Measurements from ENCODE around the gene CATSPERZ. TPM values are rescaled to one million over a fixed set of nuclear protein-coding genes. Genes with fewer than 3 reads are reported as not detected.
A peak's percentile ranks its signal among the peaks of the same experiment; 100 is the strongest.

Gene CATSPERZ
- total RNA-seq, 5 donors from 2014 or later (not counting 1 experiment from before 2014, with no cell fraction given), result 0.40 TPM; not detected in 4

DNA sequence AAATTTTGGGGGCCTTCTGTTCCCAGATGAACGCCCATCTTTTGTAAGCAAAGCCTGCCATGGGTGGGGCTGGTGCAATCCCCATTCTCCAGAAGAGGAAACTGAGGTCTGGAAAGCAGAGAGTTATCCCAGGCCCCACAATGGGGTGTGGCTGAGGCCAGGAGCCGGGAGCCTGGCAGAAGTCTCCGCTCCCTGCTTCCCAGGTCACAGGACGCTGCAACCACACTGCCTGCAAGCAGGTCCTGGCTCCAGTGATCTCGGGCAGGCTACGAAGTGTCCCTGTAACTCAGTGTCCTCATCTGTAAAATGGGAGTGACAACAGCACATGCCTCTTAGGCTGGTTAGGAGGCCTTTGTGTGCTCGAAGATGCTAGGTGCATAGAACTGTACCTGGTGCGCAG lies 47.1 kb upstream of the CATSPERZ start:
- POLR2A ChIA-PET, result no interaction called here
- Mint-ChIP-seq H3K4me1 (peaks cover 8 to 19% (median 16%) of the 10 kb centered on the region in 3 donors), H3K4me3 (peak overlapping the region in 2 of 3 donors; percentile 28 to 89), H3K36me3 (peaks cover 3% of the 10 kb centered on the region), H3K27ac (no peak overlapping the region), H3K27me3 (no peaks in the 10 kb centered on the region), H3K9me3 (no peaks in the 10 kb centered on the region)
- Histone ChIP-seq H3K9me3 (no peaks in the 10 kb centered on the region), H3K27ac (ENCODE audit: low read length) (no peak overlapping the region), H3K36me3 (ENCODE audit: control insufficient read depth in 2 of 2, extremely low read depth in 1 of 2, insufficient read depth in 1 of 2, low read length in 1 of 2) (peaks cover 2 to 6% of the 10 kb centered on the region in 2 donors), H3K4me1 (ENCODE audit: control insufficient read depth in 1 of 2, extremely low read depth in 1 of 2, insufficient read depth in 2 of 2, low read length in 2 of 2) (peaks cover 5 to 30% of the 10 kb centered on the region in 2 experiments), H3K4me3 (ENCODE audit: control insufficient read depth in 1 of 2, extremely low read depth in 1 of 2, low read length in 1 of 2) (no peak overlapping the region), H3K27me3 (replicated peaks in 1 of 2; ENCODE audit: control insufficient read depth in 2 of 2, extremely low read depth in 1 of 2, insufficient read depth in 2 of 2, low read length in 1 of 2) (peaks cover 0 to 17% of the 10 kb centered on the region in 2 experiments)
- WGBS (ENCODE audit: insufficient coverage), result 85% methylated on average over 6 of the region's 8 CpGs
- CTCF ChIA-PET, result no interaction called here
- DNase-seq (no peak), ATAC-seq (replicated peaks in 1 of 4) (no peak)

DNA sequence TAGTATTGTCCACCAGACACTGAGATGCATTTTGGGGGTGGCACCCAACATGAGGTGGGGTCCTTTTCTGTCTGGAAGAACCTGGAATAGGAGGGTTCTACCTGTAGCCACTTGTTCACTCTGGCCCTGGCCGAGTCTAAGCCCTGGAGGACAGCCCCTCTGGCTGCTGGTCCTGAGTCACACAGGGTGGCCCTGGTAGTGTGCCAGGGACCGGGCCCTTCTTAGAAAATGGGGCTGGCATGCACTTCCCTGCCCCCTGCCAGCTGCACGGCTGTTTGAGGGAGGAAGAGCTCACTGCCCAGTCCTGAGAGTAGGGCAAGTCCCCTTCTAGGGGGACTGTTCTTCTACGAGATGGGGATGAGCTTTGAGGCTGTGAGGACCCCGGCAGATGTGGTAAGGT lies 46.7 kb upstream of the CATSPERZ start:
- ATAC-seq (replicated peaks in 1 of 4), result no peak
- ChIA-PET CTCF (no interaction called here), POLR2A (no interaction called here)
- WGBS (ENCODE audit: insufficient coverage), result 79% methylated on average over 4 of the region's 5 CpGs
- Histone ChIP-seq H3K4me1 (ENCODE audit: control insufficient read depth in 1 of 2, extremely low read depth in 1 of 2, insufficient read depth in 2 of 2, low read length in 2 of 2) (peaks cover 5 to 30% of the 10 kb centered on the region in 2 experiments), H3K36me3 (ENCODE audit: control insufficient read depth in 2 of 2, extremely low read depth in 1 of 2, insufficient read depth in 1 of 2, low read length in 1 of 2) (peaks cover 2 to 6% of the 10 kb centered on the region in 2 donors), H3K4me3 (ENCODE audit: control insufficient read depth in 1 of 2, extremely low read depth in 1 of 2, low read length in 1 of 2) (no peak overlapping the region), H3K27me3 (replicated peaks in 1 of 2; ENCODE audit: control insufficient read depth in 2 of 2, extremely low read depth in 1 of 2, insufficient read depth in 2 of 2, low read length in 1 of 2) (peaks cover 0 to 17% of the 10 kb centered on the region in 2 experiments), H3K27ac (ENCODE audit: low read length) (no peak overlapping the region), H3K9me3 (no peaks in the 10 kb centered on the region)
- H3K4me3 Mint-ChIP-seq, result peak overlapping the region in 1 of 3 donors; percentile 89
- H3K36me3 Mint-ChIP-seq, result peaks cover 3% of the 10 kb centered on the region
- H3K27ac Mint-ChIP-seq, result no peak overlapping the region
- H3K4me1 Mint-ChIP-seq, result peaks cover 7 to 16% (median 16%) of the 10 kb centered on the region in 3 donors
- DNase-seq, result no peak
- no peaks in the 10 kb centered on the region for H3K27me3 Mint-ChIP-seq
- no peaks in the 10 kb centered on the region for H3K9me3 Mint-ChIP-seq

DNA sequence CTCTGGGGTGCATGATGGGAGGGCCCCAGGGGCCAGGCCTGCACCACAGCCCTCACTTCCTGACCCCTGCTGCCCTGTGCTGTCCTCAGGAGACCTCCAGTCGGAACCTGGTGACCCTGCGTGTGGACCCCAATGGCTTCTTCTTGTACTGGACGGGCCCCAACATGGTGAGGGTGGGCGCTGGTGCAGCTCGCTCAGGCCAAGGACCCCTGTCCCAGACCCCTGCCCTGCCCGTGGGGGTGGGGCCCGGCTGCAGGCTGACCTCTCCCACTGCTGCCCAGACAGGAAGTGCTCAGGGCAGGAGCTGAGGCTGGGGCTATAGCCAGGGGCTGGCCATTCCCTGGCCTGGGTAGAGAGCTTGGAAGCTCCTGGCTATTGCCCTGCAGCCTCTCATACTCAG lies 45.8 kb upstream of the CATSPERZ start:
- H3K9me3 Mint-ChIP-seq, result no peaks in the 10 kb centered on the region
- Histone ChIP-seq H3K9me3 (no peaks in the 10 kb centered on the region), H3K4me3 (ENCODE audit: control insufficient read depth in 1 of 2, extremely low read depth in 1 of 2, low read length in 1 of 2) (no peak overlapping the region), H3K36me3 (ENCODE audit: control insufficient read depth in 2 of 2, extremely low read depth in 1 of 2, insufficient read depth in 1 of 2, low read length in 1 of 2) (peaks cover 6 to 7% of the 10 kb centered on the region in 2 donors), H3K27ac (ENCODE audit: low read length) (no peak overlapping the region), H3K27me3 (replicated peaks in 1 of 2; ENCODE audit: control insufficient read depth in 2 of 2, extremely low read depth in 1 of 2, insufficient read depth in 2 of 2, low read length in 1 of 2) (peaks cover 0 to 17% of the 10 kb centered on the region in 2 experiments), H3K4me1 (ENCODE audit: control insufficient read depth in 1 of 2, extremely low read depth in 1 of 2, insufficient read depth in 2 of 2, low read length in 2 of 2) (peaks cover 5 to 33% of the 10 kb centered on the region in 2 experiments)
- H3K27ac Mint-ChIP-seq, result no peak overlapping the region
- DNase-seq (no peak), ATAC-seq (replicated peaks in 1 of 4) (no peak)
- WGBS (ENCODE audit: insufficient coverage), result 100% methylated on average over 5 of the region's 7 CpGs
- H3K4me3 Mint-ChIP-seq, result no peak overlapping the region
- ChIA-PET CTCF (no interaction called here), POLR2A (no interaction called here)
- no peaks in the 10 kb centered on the region for H3K27me3 Mint-ChIP-seq
- H3K36me3 Mint-ChIP-seq, result peaks cover 5% of the 10 kb centered on the region
- peaks cover 7 to 17% (median 16%) of the 10 kb centered on the region in 3 donors for H3K4me1 Mint-ChIP-seq

DNA sequence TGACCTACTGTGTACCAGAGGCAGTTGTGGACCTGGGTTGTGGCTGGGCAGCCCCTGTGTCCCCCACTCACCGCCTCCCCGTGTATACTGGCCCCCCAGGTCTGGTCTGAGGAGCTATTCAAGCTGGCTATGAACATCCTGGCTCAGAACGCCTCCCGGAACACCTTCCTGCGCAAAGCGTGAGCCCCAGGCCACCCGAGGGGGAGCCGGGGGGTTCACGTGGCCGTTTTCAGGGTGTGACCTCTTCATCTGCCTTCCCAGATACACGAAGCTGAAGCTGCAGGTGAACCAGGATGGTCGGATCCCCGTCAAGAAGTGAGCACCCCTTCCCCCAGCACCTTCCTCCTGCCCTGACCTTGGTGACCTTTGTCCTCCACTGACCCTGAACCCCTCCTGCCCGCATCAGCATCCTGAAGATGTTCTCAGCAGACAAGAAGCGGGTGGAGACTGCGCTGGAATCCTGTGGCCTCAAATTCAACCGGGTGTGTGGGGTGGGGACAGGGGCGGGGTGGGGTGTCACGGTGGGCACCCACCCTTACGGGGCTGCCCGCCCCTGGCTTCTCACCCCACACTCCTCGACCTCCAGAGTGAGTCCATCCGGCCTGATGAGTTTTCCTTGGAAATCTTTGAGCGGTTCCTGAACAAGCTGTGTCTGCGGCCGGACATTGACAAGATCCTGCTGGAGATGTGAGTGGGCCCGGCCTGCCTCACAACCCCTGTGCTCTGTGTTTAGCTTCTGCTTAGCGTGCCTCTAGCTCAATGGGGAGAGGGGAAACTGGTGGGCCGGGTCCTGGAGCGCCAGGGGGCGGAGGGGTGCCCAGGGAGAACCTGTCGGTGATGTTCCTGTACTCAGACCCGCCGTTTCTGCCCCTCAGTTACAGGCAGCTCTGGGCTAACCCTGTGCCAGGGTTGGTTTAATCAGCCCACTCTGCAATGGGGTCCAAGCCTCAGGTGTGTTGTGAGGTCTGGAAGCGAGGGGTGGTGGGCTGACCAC lies 44.7 kb upstream of the CATSPERZ start:
- no peak overlapping the region for H3K4me3 Mint-ChIP-seq
- no peak for ATAC-seq (replicated peaks in 1 of 4)
- H3K27me3 Mint-ChIP-seq, result no peaks in the 10 kb centered on the region
- Histone ChIP-seq H3K9me3 (no peaks in the 10 kb centered on the region), H3K4me1 (ENCODE audit: control insufficient read depth in 1 of 2, extremely low read depth in 1 of 2, insufficient read depth in 2 of 2, low read length in 2 of 2) (peaks cover 5 to 31% of the 10 kb centered on the region in 2 experiments), H3K27ac (ENCODE audit: low read length) (no peak overlapping the region), H3K36me3 (ENCODE audit: control insufficient read depth in 2 of 2, extremely low read depth in 1 of 2, insufficient read depth in 1 of 2, low read length in 1 of 2) (peaks cover 6 to 7% of the 10 kb centered on the region in 2 donors), H3K27me3 (replicated peaks in 1 of 2; ENCODE audit: control insufficient read depth in 2 of 2, extremely low read depth in 1 of 2, insufficient read depth in 2 of 2, low read length in 1 of 2) (peaks cover 0 to 16% of the 10 kb centered on the region in 2 experiments), H3K4me3 (ENCODE audit: control insufficient read depth in 1 of 2, extremely low read depth in 1 of 2, low read length in 1 of 2) (no peak overlapping the region)
- no peaks in the 10 kb centered on the region for H3K9me3 Mint-ChIP-seq
- CTCF ChIA-PET, result interaction anchor here in 1 of 2 donors (0.5 kb wide), 1 partner anchor 276 kb away, joined by 4 read pairs; no protein-coding TSS in a partner anchor
- no peak for DNase-seq
- peaks cover 12% of the 10 kb centered on the region for H3K36me3 Mint-ChIP-seq
- WGBS (ENCODE audit: insufficient coverage), result 96% methylated on average over 16 of the region's 35 CpGs
- H3K27ac Mint-ChIP-seq, result no peak overlapping the region
- H3K4me1 Mint-ChIP-seq, result peaks cover 7 to 19% (median 12%) of the 10 kb centered on the region in 3 donors
- POLR2A ChIA-PET, result no interaction called here

DNA sequence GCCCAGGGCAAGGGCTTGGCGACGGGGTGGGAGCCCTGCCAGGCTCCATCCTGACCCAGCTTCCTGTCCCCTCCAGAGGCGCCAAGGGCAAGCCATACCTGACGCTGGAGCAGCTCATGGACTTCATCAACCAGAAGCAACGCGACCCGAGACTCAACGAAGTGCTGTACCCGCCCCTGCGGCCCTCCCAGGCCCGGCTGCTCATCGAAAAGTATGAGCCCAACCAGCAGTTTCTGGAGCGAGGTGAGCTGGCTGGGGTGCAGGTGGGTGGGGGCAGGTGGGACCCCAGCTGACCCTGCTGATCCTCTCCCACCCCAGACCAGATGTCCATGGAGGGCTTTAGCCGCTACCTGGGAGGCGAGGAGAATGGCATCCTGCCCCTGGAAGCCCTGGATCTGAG lies 43.9 kb upstream of the CATSPERZ start:
- no peak overlapping the region for H3K4me3 ChIP-seq (ENCODE audit: control insufficient read depth in 1 of 2, extremely low read depth in 1 of 2, low read length in 1 of 2)
- H3K27me3 ChIP-seq (replicated peaks in 1 of 2; ENCODE audit: control insufficient read depth in 2 of 2, extremely low read depth in 1 of 2, insufficient read depth in 2 of 2, low read length in 1 of 2), result peaks cover 0 to 9% of the 10 kb centered on the region in 2 experiments
- peaks cover 12% of the 10 kb centered on the region for H3K36me3 Mint-ChIP-seq
- DNase-seq (no peak), ATAC-seq (replicated peaks in 1 of 4) (no peak)
- H3K27ac Mint-ChIP-seq, result no peak overlapping the region
- CTCF ChIA-PET, result interaction anchor here in 1 of 2 donors (0.5 kb wide), 1 partner anchor 277 kb away, joined by 4 read pairs; no protein-coding TSS in a partner anchor
- 98% methylated on average over 10 of the region's 15 CpGs for WGBS (ENCODE audit: insufficient coverage)
- no peaks in the 10 kb centered on the region for H3K9me3 Mint-ChIP-seq
- POLR2A ChIA-PET, result no interaction called here
- peaks cover 7 to 14% (median 9%) of the 10 kb centered on the region in 3 donors for H3K4me1 Mint-ChIP-seq
- H3K36me3 ChIP-seq (ENCODE audit: control insufficient read depth in 2 of 2, extremely low read depth in 1 of 2, insufficient read depth in 1 of 2, low read length in 1 of 2), result peaks cover 6 to 7% of the 10 kb centered on the region in 2 donors
- peaks cover 2 to 23% of the 10 kb centered on the region in 2 experiments for H3K4me1 ChIP-seq (ENCODE audit: control insufficient read depth in 1 of 2, extremely low read depth in 1 of 2, insufficient read depth in 2 of 2, low read length in 2 of 2)
- no peak overlapping the region for H3K27ac ChIP-seq (ENCODE audit: low read length)
- no peak overlapping the region for H3K4me3 Mint-ChIP-seq
- no peaks in the 10 kb centered on the region for H3K9me3 ChIP-seq
- no peaks in the 10 kb centered on the region for H3K27me3 Mint-ChIP-seq

DNA sequence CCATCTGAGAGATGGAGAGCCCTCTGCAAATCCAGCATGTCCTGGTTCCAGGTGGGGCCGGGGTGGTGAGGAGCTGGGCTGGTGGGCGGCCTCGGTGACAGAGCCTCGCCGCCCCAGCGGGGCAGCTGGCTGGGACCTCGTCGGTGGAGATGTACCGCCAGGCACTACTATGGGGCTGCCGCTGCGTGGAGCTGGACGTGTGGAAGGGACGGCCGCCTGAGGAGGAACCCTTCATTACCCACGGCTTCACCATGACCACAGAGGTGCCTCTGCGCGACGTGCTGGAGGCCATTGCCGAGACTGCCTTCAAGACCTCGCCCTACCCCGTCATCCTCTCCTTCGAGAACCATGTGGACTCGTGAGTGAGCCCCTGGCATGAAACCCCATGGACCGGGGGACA lies 41.8 kb upstream of the CATSPERZ start:
- CTCF ChIA-PET, result interaction anchor here in 1 of 2 donors (0.7 kb wide), 1 partner anchor 10 kb away, joined by 3 read pairs; no protein-coding TSS in a partner anchor
- 94% methylated on average over 24 of the region's 24 CpGs for WGBS (ENCODE audit: insufficient coverage)
- ATAC-seq (replicated peaks in 1 of 4) (no peak), DNase-seq (no peak)
- no peak overlapping the region for H3K4me3 ChIP-seq (ENCODE audit: control insufficient read depth in 1 of 2, extremely low read depth in 1 of 2, low read length in 1 of 2)
- H3K27me3 ChIP-seq (replicated peaks in 1 of 2; ENCODE audit: control insufficient read depth in 2 of 2, extremely low read depth in 1 of 2, insufficient read depth in 2 of 2, low read length in 1 of 2), result no peaks in the 10 kb centered on the region
- Mint-ChIP-seq H3K9me3 (no peaks in the 10 kb centered on the region), H3K27me3 (no peaks in the 10 kb centered on the region), H3K27ac (no peak overlapping the region), H3K4me3 (no peak overlapping the region), H3K4me1 (peaks cover 0 to 9% (median under 1%) of the 10 kb centered on the region in 3 donors), H3K36me3 (peaks cover 14% of the 10 kb centered on the region)
- H3K36me3 ChIP-seq (ENCODE audit: control insufficient read depth in 2 of 2, extremely low read depth in 1 of 2, insufficient read depth in 1 of 2, low read length in 1 of 2), result peaks cover 6 to 7% of the 10 kb centered on the region in 2 donors
- peaks cover 0 to 7% of the 10 kb centered on the region in 2 experiments for H3K4me1 ChIP-seq (ENCODE audit: control insufficient read depth in 1 of 2, extremely low read depth in 1 of 2, insufficient read depth in 2 of 2, low read length in 2 of 2)
- POLR2A ChIA-PET, result interaction anchor here in 1 of 2 donors (0.5 to 0.6 kb wide), 2 partner anchors 13 to 1585 kb away, joined by 3 to 4 read pairs; no protein-coding TSS in a partner anchor
- no peak overlapping the region for H3K27ac ChIP-seq (ENCODE audit: low read length)
- H3K9me3 ChIP-seq, result no peaks in the 10 kb centered on the region
